T follicular helper cell (primary cell): Measurements from ENCODE around the gene WIPF1.
A peak's percentile ranks its signal among the peaks of the same experiment; 100 is the strongest.

Source experiments
- DNase-seq: peaks from one replicate; pipeline ENCODE4 v3.0.0-alpha.2; 2020; ENCODE audit warnings: low read depth

The WIPF1 gene

DNA sequence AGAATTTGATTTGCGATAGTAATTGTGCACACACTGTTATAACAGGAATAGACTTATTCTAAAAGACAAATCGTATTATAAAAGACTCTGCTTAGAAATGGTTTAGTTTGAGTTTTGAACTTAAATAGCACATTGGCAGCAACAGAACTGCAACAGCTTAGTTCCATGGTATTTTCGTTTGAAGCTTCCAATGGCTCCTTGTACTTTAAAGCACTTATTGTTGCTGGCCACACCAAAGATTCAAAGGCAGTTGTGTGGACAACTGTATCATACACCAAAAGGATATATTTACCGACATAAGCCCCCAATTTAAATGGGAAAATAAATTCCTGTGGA, 627 bp downstream of the WIPF1 start:
- no peak for DNase-seq

GRCh38 chr2:174595891-174596397, 1.7 kb downstream of the WIPF1 start:
- no peak for DNase-seq

DNA sequence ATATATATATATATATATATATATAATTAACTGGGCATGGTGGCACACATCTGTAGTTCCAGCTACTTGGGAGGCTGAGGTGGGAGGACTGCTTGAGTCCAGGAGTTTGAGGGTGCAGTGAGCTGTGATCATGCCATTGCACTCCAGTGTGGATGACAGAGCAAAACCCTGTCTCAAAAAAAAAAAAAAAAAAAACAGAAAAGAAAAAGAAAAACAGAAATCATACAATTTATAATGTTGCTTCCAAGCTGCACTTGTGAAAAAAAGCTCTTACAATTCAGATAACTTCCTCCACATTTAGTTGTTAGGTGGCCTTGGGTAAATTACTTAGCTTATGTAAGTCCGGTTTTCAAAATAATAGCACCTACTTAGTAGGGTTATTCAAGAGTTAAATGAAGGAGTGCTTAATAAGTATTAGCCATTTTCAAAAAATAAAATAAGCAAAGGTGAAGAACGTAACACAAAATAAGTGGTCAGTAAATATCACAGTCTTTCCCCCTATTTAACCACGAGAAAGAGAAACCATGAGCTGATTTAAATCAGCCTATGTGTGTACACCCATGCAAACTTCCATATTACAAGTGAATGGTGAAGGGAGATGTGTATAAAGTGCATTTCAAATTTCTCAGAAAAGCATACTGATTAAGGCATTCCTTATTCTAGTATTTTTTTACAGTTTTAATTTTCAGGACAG, 2.3 kb downstream of the WIPF1 start:
- DNase-seq = no peak

DNA sequence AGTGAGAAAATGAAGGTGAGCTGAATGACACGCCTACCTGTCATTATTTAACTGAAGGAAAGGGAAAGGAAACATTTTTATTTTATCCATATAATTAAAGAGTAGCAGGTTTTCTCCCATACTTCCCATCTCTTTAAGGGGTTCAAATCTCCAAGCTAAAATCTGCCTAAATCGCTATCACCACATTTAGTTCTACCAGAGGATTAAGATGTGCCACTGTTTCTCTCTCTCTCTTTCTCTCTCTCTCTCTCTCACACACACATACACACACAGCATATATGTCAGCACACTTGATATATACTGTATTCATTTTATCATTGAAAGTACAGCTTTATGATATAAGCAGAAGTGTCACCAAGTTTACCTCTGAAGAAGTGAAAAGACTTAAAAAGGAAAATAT, 3.1 kb downstream of the WIPF1 start:
- no peak for DNase-seq

DNA sequence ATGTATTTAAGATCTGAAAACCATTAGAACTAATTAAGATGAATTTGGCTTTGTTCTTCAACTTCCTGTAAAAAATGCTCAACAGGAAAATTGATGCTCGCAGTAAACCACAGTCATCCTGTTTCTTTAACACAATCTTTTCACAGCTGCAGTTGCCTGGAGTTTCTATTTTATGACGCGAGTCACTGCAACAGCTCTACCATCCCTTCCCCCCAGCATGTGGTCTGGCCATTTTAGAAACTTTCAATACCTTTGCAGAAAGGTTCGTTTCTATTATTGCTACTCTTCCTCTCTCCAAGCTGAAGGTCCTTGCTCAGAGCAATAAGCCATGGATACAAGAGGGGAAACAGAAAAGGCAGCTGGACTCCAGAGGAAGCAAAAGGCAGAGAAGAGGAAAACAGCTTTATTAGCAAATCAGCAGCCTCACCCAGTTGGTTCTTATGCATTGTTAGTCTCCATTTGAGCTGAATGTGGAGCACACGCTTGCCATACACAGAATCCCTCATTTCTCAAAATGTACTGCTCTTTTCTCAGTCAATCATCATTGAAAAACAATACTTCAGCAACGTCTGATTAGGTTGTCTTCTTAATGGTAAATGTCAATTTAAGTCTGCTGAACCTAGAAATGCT, 3.9 kb downstream of the WIPF1 start:
- peak; percentile 62 for DNase-seq

GRCh38 chr2:174593041-174593440, 4.6 kb downstream of the WIPF1 start:
- DNase-seq = no peak

DNA sequence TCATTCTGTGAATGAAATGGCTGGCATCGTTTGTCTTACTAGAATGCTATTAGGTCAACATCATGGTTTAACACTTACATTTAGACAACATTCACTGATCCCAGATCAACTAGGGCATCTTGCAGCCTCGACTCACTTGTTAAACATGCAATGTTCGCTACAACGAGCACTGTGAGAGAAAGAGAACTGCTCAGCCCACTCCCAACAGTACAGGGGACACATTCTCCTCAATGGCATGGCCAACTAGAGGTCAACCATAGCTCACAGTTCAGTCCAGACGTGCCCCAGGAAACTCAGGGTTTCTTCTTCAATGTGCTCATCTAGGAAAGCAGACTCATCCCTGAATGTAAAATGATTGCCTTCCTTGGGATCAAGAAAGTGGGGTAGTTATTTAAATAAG, 5.9 kb downstream of the WIPF1 start:
- no peak for DNase-seq

GRCh38 chr2:174590928-174591648, 6.5 kb downstream of the WIPF1 start:
- DNase-seq = no peak

- DNase-seq = no peak
These were observed 7.3 kb downstream of the WIPF1 start for GRCh38 chr2:174590346-174590745.

DNA sequence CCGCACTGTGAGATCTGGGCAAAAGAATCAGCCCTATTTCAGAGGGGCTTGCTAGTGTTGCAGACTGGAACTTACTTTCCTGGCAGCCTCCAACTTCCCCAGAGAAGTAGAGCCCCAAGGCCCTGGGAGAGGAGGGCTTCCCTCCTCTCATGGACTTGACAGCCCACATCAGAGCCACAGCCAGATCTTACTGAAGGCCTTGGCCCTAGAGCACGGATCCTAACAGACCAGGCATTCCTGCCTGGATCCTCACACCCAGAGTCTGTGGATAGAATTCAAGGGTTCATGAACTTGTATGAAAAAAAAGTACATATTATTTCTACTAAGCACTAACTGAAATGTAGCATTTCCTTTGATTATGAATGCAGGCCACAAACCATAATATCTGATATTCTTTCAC, 8.3 kb downstream of the WIPF1 start:
- DNase-seq = no peak

DNA sequence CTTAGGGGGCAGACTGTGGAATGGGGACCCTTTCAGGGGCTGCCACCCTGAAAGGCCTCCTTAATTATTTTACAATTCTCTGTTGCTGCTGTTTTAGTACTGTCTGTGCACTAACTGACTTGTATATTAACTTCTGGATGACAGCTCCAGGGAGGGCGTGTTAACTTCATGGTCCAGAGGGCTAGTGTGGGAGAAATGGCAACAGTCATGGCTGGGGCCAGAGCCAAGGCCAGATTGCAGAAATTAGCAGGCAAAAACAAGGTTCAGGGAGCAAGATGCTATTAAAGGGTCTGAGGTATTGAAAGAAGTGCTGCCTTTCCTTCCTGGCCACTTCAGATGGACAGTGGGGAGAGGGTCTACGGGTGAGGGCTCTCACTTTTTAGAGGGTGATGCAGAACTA, 9.1 kb downstream of the WIPF1 start:
- DNase-seq = no peak

- no peak for DNase-seq
These were observed 10.0 kb downstream of the WIPF1 start for GRCh38 chr2:174587579-174587978.

GRCh38 chr2:174586418-174587295, 10.9 kb downstream of the WIPF1 start:
- DNase-seq = no peak

GRCh38 chr2:174585657-174586252, 11.8 kb downstream of the WIPF1 start:
- DNase-seq = no peak

GRCh38 chr2:174585146-174585545, 12.5 kb downstream of the WIPF1 start:
- DNase-seq = no peak

DNA sequence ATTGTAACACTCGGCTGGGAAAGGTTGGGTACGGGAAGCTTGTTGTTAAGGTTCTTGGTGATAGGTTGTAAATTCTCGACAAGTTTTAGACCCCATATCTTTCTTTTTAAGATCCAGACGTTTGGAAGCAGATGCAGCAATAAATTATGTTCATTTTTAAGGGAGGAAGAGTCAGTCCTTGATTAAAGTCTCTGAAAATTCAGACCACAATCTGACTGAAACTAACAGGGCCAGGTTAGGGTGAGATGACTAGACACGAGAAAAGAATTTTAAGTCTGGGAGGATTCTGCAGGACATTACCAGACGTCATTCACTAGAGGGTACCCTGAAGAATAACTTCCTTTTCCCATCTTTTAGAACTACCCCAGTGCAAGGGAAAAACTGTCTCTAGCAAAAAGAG, 16.1 kb downstream of the WIPF1 start:
- no peak for DNase-seq

DNA sequence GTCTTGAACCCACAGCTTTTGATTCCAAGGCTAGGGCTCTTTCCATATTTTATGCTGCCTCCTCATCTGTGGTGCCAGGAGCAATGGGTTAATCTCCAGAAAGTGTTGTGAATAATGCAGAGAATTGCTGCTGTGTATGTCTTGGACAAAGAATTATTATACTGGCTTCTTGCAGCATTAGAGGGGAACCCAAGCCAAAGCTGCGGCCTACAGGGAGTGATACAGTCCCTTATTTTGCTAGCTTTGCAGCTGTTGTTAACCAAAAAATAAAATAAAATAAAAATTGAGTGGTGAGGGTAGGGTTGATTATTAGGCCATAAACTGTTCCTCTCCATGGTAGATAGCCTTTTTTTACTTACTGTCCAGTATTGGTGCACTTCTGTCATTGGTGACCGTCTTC, 16.7 kb downstream of the WIPF1 start:
- no peak for DNase-seq

GRCh38 chr2:174577967-174578589, 19.5 kb downstream of the WIPF1 start:
- peak; percentile 43 for DNase-seq

GRCh38 chr2:174575124-174575776, 22.4 kb downstream of the WIPF1 start:
- no peak for DNase-seq

DNA sequence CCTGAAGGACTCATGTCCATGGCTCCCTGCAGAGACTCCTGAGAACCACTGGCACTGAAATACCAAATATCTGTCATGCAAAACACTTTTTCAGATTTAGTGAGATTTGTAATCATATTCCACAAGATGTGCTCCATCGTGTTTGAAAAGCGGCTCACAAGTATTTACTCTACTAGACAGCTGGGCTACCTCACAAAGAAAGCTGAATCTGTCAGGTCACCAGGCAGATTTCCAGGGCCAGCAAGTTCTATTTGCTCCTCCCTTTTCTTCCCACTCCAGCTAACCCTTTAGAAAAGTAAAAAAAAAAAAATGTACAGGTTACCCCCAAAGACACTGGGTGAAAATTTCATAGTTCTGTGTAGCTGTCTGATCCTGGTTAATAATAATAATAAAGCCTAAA, 22.9 kb downstream of the WIPF1 start:
- DNase-seq = no peak

DNA sequence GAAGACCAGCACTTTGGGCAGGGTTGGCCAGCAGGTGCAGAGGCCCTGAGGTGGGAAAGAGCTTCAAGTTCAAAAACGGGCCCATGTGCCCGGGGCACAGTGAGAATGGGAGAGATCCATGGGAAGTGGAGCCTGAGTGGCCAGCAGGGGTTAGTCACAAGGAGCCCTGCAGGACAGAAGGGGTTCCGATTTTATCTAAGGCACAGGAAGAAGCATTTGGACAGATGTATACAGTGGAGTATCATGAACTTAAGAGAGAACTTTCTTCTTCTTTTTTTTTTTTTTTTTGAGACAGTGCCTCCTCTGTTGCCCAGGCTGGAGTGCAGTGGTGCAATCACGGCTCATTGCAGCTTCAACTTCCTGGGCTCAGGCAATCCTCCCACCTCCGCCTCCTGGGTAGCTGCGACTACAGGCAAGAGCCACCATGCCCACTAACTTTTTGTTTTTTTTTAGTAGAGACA, 24.0 kb downstream of the WIPF1 start:
- DNase-seq = peak; percentile 38
